ENCODE results near the gene PI4K2B.
A peak's percentile ranks its signal among the peaks of the same experiment; 100 is the strongest.
"Not testable (repeated sequence)": the region's sequence is repeated elsewhere in the genome, so short reads cannot be mapped to it uniquely, and the experiment has no call there.

The PI4K2B gene

GRCh38 chr4:25245181-25245580 lies 11.3 kb downstream of the PI4K2B start:
- no peak for DNase-seq

GRCh38 chr4:25246680-25247611 lies 13.1 kb downstream of the PI4K2B start:
- DNase-seq: no peak

GRCh38 chr4:25248875-25249274 lies 15.0 kb downstream of the PI4K2B start:
- not testable (repeated sequence) for DNase-seq

GRCh38 chr4:25249494-25249893 lies 15.7 kb downstream of the PI4K2B start:
- DNase-seq: not testable (repeated sequence)

- DNase-seq: no peak
Observed at GRCh38 chr4:25252230-25253070, 18.6 kb downstream of the PI4K2B start.

GRCh38 chr4:25253071-25253445 lies 19.2 kb downstream of the PI4K2B start:
- peak; percentile 11 for DNase-seq

GRCh38 chr4:25253786-25254185 lies 20.0 kb downstream of the PI4K2B start:
- not testable (repeated sequence) for DNase-seq

GRCh38 chr4:25258980-25259578 lies 25.2 kb downstream of the PI4K2B start:
- DNase-seq: peak; percentile 49

GRCh38 chr4:25271866-25272265 lies 38.0 kb downstream of the PI4K2B start:
- no peak for DNase-seq

GRCh38 chr4:25280210-25280609 lies 46.4 kb downstream of the PI4K2B start:
- DNase-seq: no peak

- DNase-seq: no peak
Observed at GRCh38 chr4:25283948-25284347, 50.1 kb downstream of the PI4K2B start.

GRCh38 chr4:25284466-25284865 lies 50.6 kb downstream of the PI4K2B start:
- DNase-seq: no peak

- DNase-seq: peak; percentile 7
Observed at GRCh38 chr4:25290490-25291067, 56.7 kb downstream of the PI4K2B start.

- DNase-seq: no peak
Observed at GRCh38 chr4:25291158-25291733, 57.4 kb downstream of the PI4K2B start.

- no peak for DNase-seq
Observed at GRCh38 chr4:25297528-25298242, 63.9 kb downstream of the PI4K2B start.

GRCh38 chr4:25299476-25300203 lies 65.8 kb downstream of the PI4K2B start:
- no peak for DNase-seq

- no peak for DNase-seq
Observed at GRCh38 chr4:25301471-25301870, 67.6 kb downstream of the PI4K2B start.

- DNase-seq: no peak
Observed at GRCh38 chr4:25302626-25303025, 68.8 kb downstream of the PI4K2B start.

- no peak for DNase-seq
Observed at GRCh38 chr4:25303578-25303977, 69.7 kb downstream of the PI4K2B start.

- DNase-seq: no peak
Observed at GRCh38 chr4:25306518-25307057, 72.8 kb downstream of the PI4K2B start.

- DNase-seq: no peak
Observed at GRCh38 chr4:25307596-25307995, 73.8 kb downstream of the PI4K2B start.
